ENCODE results near the gene XPC.
A peak's percentile ranks its signal among the peaks of the same experiment; 100 is the strongest.
"Not testable (repeated sequence)": the region's sequence is repeated elsewhere in the genome, so short reads cannot be mapped to it uniquely, and the experiment has no call there.

Gene XPC

DNA sequence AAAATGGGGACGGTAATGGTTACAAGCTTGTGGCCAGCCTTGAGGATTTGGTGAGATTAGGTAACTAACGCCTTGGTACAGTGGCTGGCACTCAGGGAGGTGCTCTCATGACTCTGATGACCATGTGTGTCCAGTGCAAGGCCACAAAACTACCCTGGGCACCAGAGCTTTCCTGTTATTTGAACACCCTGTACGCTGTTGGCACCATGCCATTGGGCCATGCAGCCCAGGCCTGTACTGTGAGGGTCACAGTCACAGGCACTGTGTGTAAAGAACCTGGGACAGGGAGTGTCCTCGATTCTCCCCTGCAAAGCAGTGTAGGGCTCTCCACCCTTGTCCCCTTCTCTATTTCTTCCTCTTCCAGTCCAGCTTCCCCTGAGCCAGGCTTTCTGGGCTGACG, 47.3 kb downstream of the XPC start:
- no peak for DNase-seq

DNA sequence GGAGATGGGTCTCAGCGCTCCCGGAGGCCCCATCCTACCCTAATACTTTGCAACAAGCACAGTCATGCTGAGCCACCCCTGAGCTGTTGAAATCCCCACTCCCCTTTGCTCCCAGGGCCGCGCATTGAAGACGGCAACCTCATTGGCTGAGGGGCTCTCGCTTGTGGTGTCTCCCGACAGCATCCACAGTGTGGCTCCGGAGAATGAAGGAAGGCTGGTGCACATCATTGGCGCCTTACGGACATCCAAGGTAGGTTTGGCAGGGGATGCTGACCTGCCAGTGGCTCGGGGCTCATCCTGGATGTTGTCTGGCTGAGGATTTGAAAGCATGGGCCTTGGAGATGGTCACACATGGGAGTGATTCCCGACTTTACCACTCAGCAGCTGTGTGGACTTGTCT, 47.7 kb downstream of the XPC start:
- DNase-seq, result no peak

GRCh38 chr3:14130230-14130629, 48.2 kb downstream of the XPC start:
- DNase-seq, result no peak

- no peak for DNase-seq
These were observed 49.1 kb downstream of the XPC start for GRCh38 chr3:14129296-14129695.

- DNase-seq, result no peak
These were observed 49.7 kb downstream of the XPC start for GRCh38 chr3:14128724-14129123.

DNA sequence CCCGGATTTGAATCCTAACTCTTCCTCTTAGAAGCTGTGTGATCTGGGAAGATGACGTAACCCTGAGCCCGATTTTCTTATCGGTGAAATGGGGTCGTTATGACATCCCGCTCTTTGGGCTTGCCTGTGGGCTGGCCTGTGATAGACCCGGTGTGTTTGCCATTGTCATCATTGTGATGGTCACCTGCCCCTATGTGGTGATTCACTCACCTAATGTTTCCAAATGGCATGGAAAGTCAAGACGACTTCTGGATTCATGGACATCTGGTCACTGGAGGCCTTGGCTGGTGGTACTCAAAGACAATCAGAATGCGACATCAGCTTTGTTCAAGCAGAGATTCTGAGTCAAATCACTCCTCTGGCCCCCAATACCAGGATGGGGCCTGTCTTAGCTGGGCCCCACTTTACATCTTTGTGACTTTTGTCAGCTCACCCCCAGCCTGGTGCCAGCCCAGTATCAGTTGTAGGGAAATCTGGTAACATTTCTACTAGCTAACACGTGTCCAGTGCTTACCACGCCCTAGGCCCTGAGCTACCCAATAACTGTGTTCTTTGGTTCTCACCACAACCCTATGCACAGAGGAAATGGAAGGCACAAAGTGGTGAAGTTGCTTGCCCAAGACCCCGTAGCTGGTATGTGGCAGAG, 50.8 kb downstream of the XPC start:
- DNase-seq, result no peak

- DNase-seq, result no peak
These were observed 51.4 kb downstream of the XPC start for GRCh38 chr3:14126887-14127505.

GRCh38 chr3:14126017-14126886, 52.1 kb downstream of the XPC start:
- no peak for DNase-seq

DNA sequence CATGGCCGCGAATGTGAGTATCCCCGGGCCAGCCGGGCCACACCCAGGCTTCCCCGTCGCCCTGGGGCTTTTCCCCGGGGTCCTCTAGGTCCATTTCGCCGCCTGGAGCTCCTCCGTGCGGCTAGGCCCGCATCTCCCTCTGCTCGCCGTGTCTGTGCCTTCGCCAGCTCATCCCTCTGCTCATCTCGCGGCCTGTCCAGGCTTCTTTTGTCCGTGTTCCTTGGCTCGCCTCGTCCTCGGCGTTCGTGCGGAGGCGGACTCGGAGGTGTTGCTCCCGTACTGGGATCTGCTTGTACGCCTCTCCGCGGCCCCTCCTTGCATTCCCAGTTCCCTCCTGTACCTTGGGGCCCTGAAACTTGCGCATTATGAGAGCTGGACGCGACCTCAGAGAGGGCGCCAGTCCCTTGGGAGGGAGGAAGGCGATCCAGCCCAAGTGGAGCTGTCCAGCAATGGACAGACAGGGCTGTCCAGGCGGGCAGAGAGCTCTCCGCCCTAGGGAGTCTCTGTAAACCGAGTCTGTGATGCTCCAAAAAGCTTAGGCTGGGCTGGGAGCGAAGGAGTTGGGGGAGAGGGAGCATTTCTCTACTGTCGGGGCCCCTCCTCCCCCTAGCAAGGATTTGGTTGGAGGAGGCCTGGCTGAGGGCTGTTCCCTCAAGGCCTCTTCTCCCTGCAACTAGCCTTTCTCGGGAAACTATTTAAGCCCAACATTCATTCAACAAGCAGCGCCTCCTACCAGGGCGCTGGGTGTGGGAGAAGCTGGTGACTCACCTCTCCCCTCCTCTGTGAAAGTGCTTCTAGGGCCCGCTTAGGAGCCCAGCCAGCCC, 53.0 kb downstream of the XPC start:
- DNase-seq, result no peak

GRCh38 chr3:14124615-14125192, 53.7 kb downstream of the XPC start, which contains the start of the genes CHCHD4 and TMEM43:
Gene CHCHD4 (minus strand): TSS chr3:14124870. CDS start chr3:14124676, 194 bp downstream.
Gene TMEM43 (plus strand): TSS chr3:14125052. CDS start chr3:14125194, 142 bp downstream.
- peak; percentile 83 for DNase-seq

DNA sequence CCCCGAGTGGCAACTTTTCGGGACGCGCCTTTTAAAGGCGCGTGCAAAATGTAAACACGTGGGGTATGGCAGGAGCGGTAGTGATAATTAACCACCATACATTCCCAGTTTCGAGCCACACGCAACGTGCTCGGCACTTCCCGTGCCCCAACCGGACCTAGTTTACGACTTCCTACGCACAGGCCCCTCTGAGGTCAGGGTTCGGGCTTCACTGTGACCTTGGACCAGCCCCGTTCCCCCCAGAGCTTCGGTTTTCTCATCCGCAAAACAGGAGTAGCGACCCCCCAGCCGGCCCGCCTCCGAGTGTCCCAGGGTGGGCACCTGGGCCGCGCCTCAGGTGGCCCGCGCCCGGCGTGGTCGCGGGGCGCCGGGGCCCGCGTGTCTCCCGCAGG, 54.2 kb downstream of the XPC start:
- no peak for DNase-seq

DNA sequence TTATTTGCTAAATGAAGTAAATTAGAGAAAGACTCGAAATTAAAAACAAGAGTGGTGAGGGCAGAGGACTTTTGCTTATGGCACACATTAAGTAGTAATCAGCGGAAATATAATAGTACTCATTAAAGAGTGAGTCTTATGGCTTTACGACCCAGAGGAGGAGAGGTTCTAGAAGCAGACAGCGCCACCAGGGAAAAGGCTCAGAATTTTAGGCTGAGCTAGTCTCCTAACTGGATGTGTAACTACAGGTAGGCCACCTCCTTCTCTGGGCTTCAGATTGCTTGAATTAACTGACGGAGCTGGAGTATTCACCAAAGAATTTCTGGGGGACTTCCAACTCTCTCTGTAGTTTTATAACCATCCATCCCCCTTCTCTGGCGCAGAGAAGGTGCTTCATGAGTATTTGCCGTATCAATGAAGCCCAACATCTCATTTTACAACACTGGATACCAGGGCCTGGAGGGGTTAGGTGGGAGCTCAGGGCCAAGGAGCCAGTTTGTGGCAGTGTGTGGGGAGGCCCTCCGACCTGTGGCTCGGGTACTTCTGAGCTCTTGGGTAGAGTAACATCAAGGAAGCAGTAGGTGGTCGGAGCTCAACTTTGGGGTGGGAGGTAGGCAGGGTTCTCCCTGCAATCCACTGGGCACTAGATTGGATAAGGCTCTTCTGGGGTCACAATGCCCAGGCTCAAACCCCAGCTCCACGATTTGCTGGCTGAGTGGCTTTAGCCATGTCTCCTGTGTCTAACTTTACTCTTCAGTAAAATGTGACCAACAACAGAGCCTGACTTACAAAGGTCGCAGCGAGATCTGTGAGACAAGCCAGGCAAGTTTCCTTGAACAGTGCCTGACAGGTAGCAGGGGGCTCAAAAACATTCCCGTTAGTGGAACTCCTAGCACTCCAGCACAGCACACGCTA, 54.8 kb downstream of the XPC start:
- no peak for DNase-seq

DNA sequence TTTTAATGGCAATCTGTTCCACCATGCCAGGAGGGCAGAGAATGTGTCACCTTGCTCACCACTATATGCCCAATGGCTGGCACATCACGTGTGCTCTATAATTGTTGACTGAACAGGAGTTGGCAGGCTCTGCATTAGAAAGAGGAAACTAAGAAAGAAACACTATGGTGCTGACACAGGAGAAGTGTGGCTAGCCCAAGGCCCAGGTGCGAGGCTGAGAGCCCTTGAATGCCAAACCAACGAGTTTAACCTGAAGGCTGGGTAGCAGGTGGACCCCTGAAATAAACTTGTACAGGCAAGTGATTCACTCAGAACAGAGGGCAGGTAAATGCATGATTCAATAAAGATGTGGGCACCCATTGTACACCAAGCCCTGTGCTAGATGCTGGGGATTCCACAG, 56.1 kb downstream of the XPC start:
- DNase-seq, result no peak

DNA sequence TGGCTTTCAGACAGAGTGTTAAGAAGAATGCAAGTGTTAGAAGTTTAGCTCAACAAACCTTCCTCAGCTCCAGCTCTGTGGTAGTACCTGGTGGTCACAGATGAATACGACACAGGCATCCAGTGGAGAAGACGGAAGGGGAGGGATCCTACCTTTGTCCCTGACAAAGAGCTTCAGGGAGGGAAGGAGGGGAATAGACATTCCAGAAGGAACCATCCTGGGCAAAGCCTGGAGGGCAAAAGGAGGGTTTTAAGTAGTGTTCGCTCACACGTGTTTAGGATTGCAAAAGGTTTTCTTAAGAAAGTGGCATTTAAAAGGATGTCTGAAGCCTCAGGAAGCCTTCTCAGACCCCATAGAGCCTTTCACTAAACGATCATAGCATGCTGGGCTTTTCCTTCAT, 56.5 kb downstream of the XPC start:
- DNase-seq, result no peak

DNA sequence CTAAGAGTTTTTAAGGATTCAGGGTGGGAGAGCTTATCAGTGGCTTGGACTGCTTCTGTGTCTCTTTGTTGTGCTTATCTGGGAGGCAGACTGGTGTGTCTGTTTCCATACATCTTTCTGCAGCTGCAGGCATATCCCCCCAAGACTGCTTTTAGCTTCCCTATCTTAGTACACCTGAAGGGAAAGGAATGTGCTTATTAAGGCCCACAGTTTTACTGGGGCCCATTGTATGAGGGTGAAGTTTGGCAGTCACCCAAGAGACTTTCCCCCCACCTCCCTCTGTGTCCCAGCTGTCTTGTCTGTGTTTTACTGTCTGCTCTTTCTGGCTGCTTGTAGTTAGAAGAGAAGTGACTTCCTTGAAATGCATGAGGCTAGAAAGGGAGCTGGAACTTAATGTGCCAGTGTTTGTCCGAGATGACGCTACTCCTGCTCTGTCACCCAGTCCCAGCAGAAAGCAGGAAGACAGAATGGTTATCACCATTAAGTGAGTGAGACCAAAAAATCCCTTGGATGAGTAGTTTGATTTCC, 57.4 kb downstream of the XPC start:
- DNase-seq, result not testable (repeated sequence)

DNA sequence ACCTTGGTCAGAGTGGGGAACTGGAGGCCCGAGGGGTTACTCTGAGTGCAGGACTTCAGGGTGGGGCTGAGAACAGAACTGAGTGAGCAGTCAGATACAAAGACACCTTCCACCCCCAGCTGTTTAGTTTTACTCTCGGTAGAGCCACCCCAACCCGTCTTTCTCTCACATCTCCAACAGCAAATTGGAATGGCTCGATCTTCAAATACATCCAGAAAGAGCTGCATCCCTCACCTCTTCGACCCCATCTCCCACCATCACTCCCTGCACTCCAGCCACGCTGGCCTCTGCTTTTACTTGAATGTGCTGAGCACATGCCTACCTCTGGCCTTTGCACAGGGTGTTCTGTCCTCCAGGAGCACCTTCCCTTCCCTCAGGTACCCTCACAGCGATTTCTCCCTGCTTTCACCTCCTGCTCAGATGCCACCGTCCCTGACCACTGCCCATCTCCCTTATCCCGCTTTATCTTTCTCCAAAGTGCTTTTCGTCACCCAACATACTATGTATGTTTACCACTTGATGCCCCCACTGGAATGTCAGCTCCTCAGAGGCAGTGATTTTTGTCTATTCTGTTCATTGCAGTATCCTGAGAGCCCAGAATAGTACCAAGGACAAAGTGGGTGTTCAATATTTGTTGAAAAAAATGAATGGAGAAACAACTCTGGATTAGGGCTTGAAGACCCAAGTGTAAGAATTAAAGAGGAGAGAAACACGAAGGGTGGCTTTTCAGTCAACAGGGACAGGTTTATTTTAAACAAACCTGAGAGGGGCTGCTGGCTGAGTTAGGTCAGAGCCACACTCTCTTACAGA, 58.1 kb downstream of the XPC start:
- no peak for DNase-seq

DNA sequence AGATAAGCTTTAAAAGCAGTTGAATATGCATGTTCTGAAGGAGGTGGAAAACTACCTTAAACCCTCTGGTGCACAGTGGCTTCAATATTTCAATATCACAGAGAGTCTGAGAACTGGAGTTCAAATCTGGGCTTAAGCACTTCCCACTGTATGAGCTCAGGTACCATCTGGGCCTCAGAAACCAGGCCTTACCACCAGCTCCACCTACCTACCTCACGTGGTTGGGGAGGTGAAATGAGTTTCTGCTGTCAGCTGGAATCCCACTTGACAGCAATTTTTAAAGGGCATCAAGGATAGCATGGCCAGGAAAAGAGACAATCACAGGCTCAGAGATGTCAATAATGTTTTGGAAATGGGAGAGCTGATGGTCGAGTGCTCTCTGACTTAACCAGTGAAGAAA, 58.8 kb downstream of the XPC start:
- no peak for DNase-seq

DNA sequence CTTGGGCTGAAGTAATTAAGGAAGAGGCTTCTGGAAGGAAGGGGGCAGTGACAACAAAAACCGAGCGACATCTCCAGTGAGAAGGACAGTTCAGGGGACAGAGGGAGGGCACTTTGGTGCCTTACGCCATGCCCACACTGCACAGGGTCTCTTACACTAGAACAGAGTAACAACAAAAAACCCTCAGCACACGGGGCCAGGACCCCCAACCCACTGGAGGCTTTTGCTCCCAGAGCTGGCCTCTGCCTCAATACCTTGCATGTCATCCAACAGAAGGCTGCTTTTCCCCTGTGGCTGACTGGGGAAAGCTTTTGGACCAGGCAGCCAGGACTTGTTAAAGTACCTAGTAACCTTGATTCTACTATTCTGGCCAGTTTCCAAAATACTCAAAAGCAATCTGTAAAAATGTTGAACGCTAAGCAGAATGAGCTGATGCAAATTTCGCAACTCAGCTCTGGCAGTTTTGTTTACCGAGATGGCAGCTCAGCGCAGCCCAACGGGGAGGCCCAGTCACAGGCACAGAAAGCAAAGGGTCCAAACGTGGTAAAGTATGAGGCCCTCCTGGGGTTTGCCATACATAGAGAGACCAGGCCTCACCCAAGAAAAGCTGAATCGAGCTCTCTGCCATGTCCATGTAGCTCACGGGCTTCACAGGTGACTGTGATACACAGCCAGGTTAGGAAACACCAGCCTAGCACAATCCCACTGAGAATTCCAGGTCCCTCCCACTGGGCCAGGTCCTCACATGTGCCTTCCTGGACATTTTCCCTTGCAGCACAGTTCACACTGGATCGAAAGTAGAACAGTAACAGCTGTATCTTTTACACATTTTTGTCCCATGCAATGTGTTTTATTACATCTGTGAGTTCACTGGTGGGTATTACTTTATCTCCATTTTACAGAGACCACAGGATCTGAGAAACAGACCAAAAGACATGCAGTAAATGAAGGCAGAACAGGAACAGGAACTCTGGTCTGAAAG, 59.7 kb downstream of the XPC start:
- DNase-seq, result no peak
